A549 (cell line): Measurements from ENCODE around the gene C1QTNF2. TPM values are rescaled to one million over a fixed set of nuclear protein-coding genes. Genes with fewer than 3 reads are reported as not detected.

ENCODE experiments used
- ATAC-seq, 2 experiments: fragments of 200-7000 bp in 1 of 2; fragments of >200 bp in 1 of 2; cut with Nextera tagmentation in 1 of 2; cut with Tn5 transposase in 1 of 2; 3 replicates each; pipeline versions ENCODE4 v1.8.0 to v1.9.1; 2018 to 2020; ENCODE audit warnings: mild to moderate bottlenecking in 1 of 2, moderate library complexity in 1 of 2
- CTCF ChIA-PET: fragments of 300-600 bp; sonication (Branson Sonifier 250); formaldehyde crosslinking; extraction: SDS; loops from one replicate; lab custom pipeline; 2021; ENCODE audit warnings: antibody characterized with exemption, inconsistent platforms; lab: Yijun Ruan, JAX
- POLR2A ChIA-PET: fragments of 350-600 bp; formaldehyde crosslinking; extraction: SDS; loops from one replicate; lab custom pipeline; 2021; ENCODE audit warnings: antibody characterized with exemption, inconsistent platforms; lab: Yijun Ruan, JAX
- DNase-seq, 2 experiments: peaks; one replicate each; pipeline versions ENCODE4 v3.0.0 to v3.0.0-alpha.2; 2011 to 2016; ENCODE audit warnings: low read depth in 1 of 2, low spot score in 1 of 2
- FAIRE-seq: peaks from 2 replicates; lab custom pipeline; 2011; peaks lifted over from hg19 to GRCh38; lab: Jason Lieb, UNC
- H3K27ac ChIP-seq, 2 experiments: fragments of >200 bp; sonication (Bioruptor Twin); formaldehyde crosslinking; 3 replicates each; pipeline ENCODE4 v1.5.1; 2016 to 2017
- H3K4me1 ChIP-seq: fragments of >200 bp; sonication (Bioruptor Twin); formaldehyde crosslinking; 3 replicates; pipeline ENCODE4 v1.6.1; 2016
- H3K4me2 ChIP-seq: fragments of >200 bp; sonication (Bioruptor Twin); formaldehyde crosslinking; 3 replicates; pipeline ENCODE4 v1.6.1; 2016
- H3K4me3 ChIP-seq: fragments of >200 bp; sonication (Bioruptor Twin); formaldehyde crosslinking; 3 replicates; pipeline ENCODE4 v1.5.1; 2016
- H3K9me3 ChIP-seq: fragments of >200 bp; sonication (Bioruptor Twin); formaldehyde crosslinking; 3 replicates; pipeline ENCODE4 v1.6.1; 2016
- CBX8 ChIP-seq: fragments of 200-600 bp; sonication (generic); IDR thresholded peaks from 2 replicates; pipeline ENCODE4 v1.6.1; 2016
- CHD4 ChIP-seq: fragments of 200-600 bp; sonication (generic); IDR thresholded peaks from 2 replicates; pipeline ENCODE4 v1.6.1; 2016; ENCODE audit warnings: antibody characterized with exemption, mild to moderate bottlenecking, borderline replicate concordance
- HOXB13 ChIP-seq: fragments of 250-450 bp; sonication (Bioruptor Pico); IDR thresholded peaks from 2 replicates; pipeline ENCODE4 v1.5.0; 2020; ENCODE audit warnings: low read depth, mild to moderate bottlenecking, moderate library complexity
- HOXB5 ChIP-seq: fragments of 250-450 bp; sonication (Bioruptor Pico); IDR thresholded peaks from 2 replicates; pipeline ENCODE4 v1.5.0; 2020; ENCODE audit warnings: mild to moderate bottlenecking, moderate library complexity
- MAFK ChIP-seq: fragments of 450-650 bp; IDR thresholded peaks from 2 replicates; pipeline ENCODE4 v1.6.1; 2014; ENCODE audit not compliant: partially characterized antibody
- RAD21 ChIP-seq, 2 experiments: fragments of >200 bp in 1 of 2; sonication (Bioruptor Twin) in 1 of 2; formaldehyde crosslinking in 1 of 2; IDR thresholded peaks in 1 of 2; conservative IDR thresholded peaks in 1 of 2; 2 replicates in 1 of 2; 3 replicates in 1 of 2; pipeline ENCODE4 v1.6.1; 2012 to 2018; ENCODE audit warnings: inconsistent platforms in 1 of 2
- SMC3 ChIP-seq: fragments of >200 bp; sonication (Bioruptor Twin); formaldehyde crosslinking; IDR thresholded peaks from 3 replicates; pipeline ENCODE4 v1.6.1; 2018; ENCODE audit warnings: inconsistent platforms
- SREBF2 ChIP-seq: fragments of 450-650 bp; IDR thresholded peaks from 2 replicates; pipeline ENCODE4 v1.6.1; 2014; ENCODE audit warnings: mild to moderate bottlenecking, moderate library complexity
- ZNF302 ChIP-seq: fragments of 250-450 bp; sonication (Bioruptor Pico); IDR thresholded peaks from 2 replicates; pipeline ENCODE4 v1.9.0; 2021; ENCODE audit warnings: inconsistent platforms, mild to moderate bottlenecking, moderate library complexity
- WGBS: methylation state at CpG from one replicate; pipeline ENCODE4 v1.1.6; 2017; ENCODE audit errors: missing lambda C conversion rate; 5-methylcytosine and 5-hydroxymethylcytosine counted together
- polyA plus RNA-seq, 4 experiments: library from polyadenylated mRNA; depleted of rRNA in 3 of 4; stranded (reverse); fragments of >200 nt; fragmentation: RNase III in 1 of 4; extraction: RNeasy Plus Mini Kit Qiagen cat#74134 plus additional on column Dnase treatment in 1 of 4; gene quantifications; 2 replicates in 3 of 4; 3 replicates in 1 of 4; pipeline ENCODE4 v1.2.3, GENCODE V29; 2011 to 2017
- TF ChIP-seq, protein P1 (sequence below): fragments of 250-450 bp; sonication (Bioruptor Pico); IDR thresholded peaks from 2 replicates; pipeline ENCODE4 v1.5.0; 2021; ENCODE audit warnings: mild to moderate bottlenecking, moderate library complexity, borderline replicate concordance
- TF ChIP-seq, protein P2 (sequence below): fragments of 200-600 bp; sonication (generic); IDR thresholded peaks from 2 replicates; pipeline ENCODE4 v1.6.1; 2016; ENCODE audit warnings: antibody characterized with exemption, mild to moderate bottlenecking, moderate library complexity
- TF ChIP-seq, protein P3 (sequence below): fragments of >200 bp; sonication (Bioruptor Twin); formaldehyde crosslinking; IDR thresholded peaks from 3 replicates; pipeline ENCODE4 v1.5.1; 2016
- TF ChIP-seq, protein P4 (sequence below): IDR thresholded peaks from 2 replicates; pipeline ENCODE4 v1.6.1; 2012
- TF ChIP-seq, protein P5 (sequence below): fragments of 450-650 bp; IDR thresholded peaks from 2 replicates; pipeline ENCODE4 v1.6.1; 2014; ENCODE audit warnings: antibody characterized with exemption
- TF ChIP-seq, protein P6 (sequence below): IDR thresholded peaks from 2 replicates; pipeline ENCODE4 v1.6.1; 2012; ENCODE audit warnings: low read depth, borderline replicate concordance

The C1QTNF2 gene
- polyA plus RNA-seq, 2 of the 4 experiments (the other 2 are of a cell fraction): 0.04 to 0.06 TPM

DNA sequence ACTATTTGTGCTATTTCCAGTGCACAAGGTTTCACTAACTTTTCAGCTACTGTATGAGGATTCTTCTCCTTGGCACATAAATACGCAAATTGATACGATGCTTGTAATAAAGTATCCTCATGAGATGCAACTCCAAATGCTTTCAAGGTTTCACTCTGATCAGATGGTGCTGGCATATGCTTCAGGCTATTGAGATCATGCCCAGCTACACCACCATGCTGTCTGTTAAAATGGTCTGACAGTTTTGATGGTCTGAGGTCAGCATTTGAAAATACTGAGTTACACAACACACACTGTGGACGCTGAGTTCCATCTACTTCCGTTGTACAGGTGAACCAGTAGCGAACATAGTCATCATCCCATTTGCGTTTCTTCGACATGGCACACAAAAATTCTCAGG is 24.7 kb upstream of the C1QTNF2 start:
- Histone ChIP-seq H3K4me3 (no peak overlapping the region), H3K4me2 (no peak overlapping the region), H3K4me1 (peaks cover 15% of the 10 kb centered on the region), H3K9me3 (no peaks in the 10 kb centered on the region), H3K27ac (no peak overlapping the region)
- ChIA-PET POLR2A (no interaction called here), CTCF (interaction anchor here (1.0 to 2.3 kb wide), 4 partner anchors 13 to 373 kb away, joined by 3 to 8 read pairs (median 4); no protein-coding TSS in a partner anchor)
- no peak for FAIRE-seq
- ATAC-seq: no peak
- no peak for DNase-seq
- TF ChIP-seq, protein P1, sequence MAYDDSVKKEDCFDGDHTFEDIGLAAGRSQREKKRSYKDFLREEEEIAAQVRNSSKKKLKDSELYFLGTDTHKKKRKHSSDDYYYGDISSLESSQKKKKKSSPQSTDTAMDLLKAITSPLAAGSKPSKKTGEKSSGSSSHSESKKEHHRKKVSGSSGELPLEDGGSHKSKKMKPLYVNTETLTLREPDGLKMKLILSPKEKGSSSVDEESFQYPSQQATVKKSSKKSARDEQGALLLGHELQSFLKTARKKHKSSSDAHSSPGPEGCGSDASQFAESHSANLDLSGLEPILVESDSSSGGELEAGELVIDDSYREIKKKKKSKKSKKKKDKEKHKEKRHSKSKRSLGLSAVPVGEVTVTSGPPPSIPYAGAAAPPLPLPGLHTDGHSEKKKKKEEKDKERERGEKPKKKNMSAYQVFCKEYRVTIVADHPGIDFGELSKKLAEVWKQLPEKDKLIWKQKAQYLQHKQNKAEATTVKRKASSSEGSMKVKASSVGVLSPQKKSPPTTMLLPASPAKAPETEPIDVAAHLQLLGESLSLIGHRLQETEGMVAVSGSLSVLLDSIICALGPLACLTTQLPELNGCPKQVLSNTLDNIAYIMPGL (CRISPR knock-in tag): no peak
- no peak for TF ChIP-seq CHD4
- 95% methylated on average over 7 of the region's 7 CpGs for WGBS

DNA sequence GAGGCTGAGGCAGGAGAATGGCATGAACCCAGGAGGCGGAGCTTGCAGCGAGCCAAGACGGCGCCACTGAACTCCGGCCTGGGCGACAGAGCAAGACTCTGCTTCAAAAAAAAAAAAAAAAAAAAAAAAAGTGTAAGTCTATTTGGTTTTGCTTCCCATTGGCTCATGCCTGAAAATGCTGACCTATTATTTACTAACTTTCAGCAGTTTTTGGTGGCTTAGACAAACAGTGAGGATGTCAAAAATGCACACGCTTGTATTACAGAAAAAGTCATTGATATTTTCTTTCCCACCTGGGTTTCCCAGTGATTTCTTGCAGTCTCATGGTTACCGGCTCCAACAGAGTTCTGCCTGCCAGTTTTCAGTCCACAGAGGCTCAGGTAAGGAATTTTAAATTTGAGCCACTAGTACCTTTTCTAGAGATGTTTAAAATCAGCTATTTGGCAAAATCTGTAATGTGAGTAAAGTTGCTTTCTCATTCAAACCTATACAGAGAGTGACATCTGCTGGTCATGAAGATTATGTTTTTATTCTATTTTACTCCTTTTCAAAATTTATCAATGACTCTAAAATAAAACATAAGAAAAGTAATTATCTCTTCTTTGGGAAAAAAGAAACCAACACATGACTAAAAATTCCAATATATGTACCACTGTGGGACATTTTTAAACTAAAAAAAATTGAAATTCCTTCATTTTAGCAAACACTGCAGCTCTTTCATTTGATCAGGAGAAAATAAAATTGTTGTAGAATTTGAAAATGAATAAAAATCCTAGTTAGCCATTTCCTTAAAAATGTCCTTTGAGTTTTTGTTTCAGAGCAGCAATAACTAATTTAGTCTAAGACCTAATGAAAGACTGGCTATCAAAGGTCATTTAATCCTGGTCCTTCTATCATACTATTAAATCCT is 20.6 kb upstream of the C1QTNF2 start:
- Histone ChIP-seq H3K27ac (no peak overlapping the region), H3K4me3 (no peak overlapping the region), H3K4me1 (no peaks in the 10 kb centered on the region), H3K9me3 (peaks cover 19% of the 10 kb centered on the region), H3K4me2 (no peak overlapping the region)
- ATAC-seq (peak; percentile 47 to 69; a peak in 3 of 6 replicates), DNase-seq (peak in 1 of 2 experiments; percentile 32), FAIRE-seq (peak; percentile 13)
- TF ChIP-seq CBX8 (no peak), HOXB13 (CRISPR knock-in tag) (no peak), RAD21 (conservative IDR thresholded peaks at IDR 0.05 in 1 of 2, IDR thresholded peaks at IDR 0.05 in 1 of 2) (peak; percentile 73 to 79), SMC3 (peak; percentile 68), ZNF302 (CRISPR knock-in tag) (no peak), HOXB5 (CRISPR knock-in tag) (no peak), SREBF2 (no peak), MAFK (peak; percentile 58)
- TF ChIP-seq, protein P2, sequence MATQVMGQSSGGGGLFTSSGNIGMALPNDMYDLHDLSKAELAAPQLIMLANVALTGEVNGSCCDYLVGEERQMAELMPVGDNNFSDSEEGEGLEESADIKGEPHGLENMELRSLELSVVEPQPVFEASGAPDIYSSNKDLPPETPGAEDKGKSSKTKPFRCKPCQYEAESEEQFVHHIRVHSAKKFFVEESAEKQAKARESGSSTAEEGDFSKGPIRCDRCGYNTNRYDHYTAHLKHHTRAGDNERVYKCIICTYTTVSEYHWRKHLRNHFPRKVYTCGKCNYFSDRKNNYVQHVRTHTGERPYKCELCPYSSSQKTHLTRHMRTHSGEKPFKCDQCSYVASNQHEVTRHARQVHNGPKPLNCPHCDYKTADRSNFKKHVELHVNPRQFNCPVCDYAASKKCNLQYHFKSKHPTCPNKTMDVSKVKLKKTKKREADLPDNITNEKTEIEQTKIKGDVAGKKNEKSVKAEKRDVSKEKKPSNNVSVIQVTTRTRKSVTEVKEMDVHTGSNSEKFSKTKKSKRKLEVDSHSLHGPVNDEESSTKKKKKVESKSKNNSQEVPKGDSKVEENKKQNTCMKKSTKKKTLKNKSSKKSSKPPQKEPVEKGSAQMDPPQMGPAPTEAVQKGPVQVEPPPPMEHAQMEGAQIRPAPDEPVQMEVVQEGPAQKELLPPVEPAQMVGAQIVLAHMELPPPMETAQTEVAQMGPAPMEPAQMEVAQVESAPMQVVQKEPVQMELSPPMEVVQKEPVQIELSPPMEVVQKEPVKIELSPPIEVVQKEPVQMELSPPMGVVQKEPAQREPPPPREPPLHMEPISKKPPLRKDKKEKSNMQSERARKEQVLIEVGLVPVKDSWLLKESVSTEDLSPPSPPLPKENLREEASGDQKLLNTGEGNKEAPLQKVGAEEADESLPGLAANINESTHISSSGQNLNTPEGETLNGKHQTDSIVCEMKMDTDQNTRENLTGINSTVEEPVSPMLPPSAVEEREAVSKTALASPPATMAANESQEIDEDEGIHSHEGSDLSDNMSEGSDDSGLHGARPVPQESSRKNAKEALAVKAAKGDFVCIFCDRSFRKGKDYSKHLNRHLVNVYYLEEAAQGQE: no peak
- TF ChIP-seq, protein P3, sequence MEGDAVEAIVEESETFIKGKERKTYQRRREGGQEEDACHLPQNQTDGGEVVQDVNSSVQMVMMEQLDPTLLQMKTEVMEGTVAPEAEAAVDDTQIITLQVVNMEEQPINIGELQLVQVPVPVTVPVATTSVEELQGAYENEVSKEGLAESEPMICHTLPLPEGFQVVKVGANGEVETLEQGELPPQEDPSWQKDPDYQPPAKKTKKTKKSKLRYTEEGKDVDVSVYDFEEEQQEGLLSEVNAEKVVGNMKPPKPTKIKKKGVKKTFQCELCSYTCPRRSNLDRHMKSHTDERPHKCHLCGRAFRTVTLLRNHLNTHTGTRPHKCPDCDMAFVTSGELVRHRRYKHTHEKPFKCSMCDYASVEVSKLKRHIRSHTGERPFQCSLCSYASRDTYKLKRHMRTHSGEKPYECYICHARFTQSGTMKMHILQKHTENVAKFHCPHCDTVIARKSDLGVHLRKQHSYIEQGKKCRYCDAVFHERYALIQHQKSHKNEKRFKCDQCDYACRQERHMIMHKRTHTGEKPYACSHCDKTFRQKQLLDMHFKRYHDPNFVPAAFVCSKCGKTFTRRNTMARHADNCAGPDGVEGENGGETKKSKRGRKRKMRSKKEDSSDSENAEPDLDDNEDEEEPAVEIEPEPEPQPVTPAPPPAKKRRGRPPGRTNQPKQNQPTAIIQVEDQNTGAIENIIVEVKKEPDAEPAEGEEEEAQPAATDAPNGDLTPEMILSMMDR: peak; percentile 75
- TF ChIP-seq, protein P4, sequence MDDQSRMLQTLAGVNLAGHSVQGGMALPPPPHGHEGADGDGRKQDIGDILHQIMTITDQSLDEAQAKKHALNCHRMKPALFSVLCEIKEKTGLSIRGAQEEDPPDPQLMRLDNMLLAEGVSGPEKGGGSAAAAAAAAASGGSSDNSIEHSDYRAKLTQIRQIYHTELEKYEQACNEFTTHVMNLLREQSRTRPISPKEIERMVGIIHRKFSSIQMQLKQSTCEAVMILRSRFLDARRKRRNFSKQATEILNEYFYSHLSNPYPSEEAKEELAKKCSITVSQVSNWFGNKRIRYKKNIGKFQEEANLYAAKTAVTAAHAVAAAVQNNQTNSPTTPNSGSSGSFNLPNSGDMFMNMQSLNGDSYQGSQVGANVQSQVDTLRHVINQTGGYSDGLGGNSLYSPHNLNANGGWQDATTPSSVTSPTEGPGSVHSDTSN: no peak
- TF ChIP-seq, protein P5, sequence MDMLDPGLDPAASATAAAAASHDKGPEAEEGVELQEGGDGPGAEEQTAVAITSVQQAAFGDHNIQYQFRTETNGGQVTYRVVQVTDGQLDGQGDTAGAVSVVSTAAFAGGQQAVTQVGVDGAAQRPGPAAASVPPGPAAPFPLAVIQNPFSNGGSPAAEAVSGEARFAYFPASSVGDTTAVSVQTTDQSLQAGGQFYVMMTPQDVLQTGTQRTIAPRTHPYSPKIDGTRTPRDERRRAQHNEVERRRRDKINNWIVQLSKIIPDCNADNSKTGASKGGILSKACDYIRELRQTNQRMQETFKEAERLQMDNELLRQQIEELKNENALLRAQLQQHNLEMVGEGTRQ: no peak
- TF ChIP-seq, protein P6, sequence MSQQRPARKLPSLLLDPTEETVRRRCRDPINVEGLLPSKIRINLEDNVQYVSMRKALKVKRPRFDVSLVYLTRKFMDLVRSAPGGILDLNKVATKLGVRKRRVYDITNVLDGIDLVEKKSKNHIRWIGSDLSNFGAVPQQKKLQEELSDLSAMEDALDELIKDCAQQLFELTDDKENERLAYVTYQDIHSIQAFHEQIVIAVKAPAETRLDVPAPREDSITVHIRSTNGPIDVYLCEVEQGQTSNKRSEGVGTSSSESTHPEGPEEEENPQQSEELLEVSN: no peak
- CTCF ChIA-PET: interaction anchor here (0.6 to 4.2 kb wide), 40 partner anchors 11 to 695 kb away, joined by 3 to 50 read pairs (median 4); partner anchors contain the start of gene SLU7
- POLR2A ChIA-PET: interaction anchor here (0.8 kb wide), 1 partner anchor 8 kb away, joined by 5 read pairs; no protein-coding TSS in a partner anchor
- 63% methylated on average over 8 of the region's 8 CpGs for WGBS
